SH-SY5Y (cell line): ENCODE results near the gene CEACAM1.

Experiments
- GATA2 ChIP-seq: IDR thresholded peaks from 2 replicates; pipeline ENCODE4 v1.6.1; 2011; ENCODE audit warnings: mild to moderate bottlenecking, low read depth, low read length
- GATA3 ChIP-seq: IDR thresholded peaks from 2 replicates; pipeline ENCODE4 v1.6.1; 2011; ENCODE audit warnings: low read depth, mild to moderate bottlenecking, low read length, moderate library complexity

The CEACAM1 gene

DNA sequence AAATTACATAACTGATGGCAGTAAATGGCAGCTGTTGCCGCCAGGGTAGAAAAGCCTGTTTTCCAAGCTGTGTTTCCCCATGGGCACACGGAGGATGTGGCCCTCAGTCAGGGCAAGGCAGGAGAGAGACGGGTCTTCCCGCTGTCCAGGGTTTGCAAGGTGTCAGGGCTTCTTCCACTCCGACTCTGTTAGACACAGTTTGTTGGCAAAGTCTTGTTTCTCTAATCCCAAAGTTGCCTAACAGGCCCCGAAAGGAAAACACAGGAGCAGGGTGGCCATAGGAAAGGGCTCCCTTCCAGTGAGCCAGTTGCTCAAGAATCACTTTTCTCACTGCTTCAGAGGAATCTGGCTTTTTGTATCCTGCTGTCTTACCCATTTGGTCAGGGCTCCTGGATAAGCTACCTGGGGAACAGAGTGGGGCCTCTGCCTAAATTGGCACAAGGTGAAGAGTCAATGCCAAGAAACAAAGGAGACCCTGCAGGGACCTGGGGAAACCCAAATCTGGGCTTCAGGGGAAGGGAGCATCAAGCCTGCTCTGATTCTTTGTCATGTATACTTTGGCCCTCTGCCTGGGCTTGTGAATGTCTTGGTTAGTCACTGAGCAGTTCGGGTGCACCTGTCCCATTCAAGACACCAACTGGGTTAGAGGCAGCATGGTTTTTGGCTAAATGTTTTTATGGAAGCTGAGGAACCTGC, 56.6 kb downstream of the CEACAM1 start:
- TF ChIP-seq GATA3, result no peak
- no peak for TF ChIP-seq GATA2

DNA sequence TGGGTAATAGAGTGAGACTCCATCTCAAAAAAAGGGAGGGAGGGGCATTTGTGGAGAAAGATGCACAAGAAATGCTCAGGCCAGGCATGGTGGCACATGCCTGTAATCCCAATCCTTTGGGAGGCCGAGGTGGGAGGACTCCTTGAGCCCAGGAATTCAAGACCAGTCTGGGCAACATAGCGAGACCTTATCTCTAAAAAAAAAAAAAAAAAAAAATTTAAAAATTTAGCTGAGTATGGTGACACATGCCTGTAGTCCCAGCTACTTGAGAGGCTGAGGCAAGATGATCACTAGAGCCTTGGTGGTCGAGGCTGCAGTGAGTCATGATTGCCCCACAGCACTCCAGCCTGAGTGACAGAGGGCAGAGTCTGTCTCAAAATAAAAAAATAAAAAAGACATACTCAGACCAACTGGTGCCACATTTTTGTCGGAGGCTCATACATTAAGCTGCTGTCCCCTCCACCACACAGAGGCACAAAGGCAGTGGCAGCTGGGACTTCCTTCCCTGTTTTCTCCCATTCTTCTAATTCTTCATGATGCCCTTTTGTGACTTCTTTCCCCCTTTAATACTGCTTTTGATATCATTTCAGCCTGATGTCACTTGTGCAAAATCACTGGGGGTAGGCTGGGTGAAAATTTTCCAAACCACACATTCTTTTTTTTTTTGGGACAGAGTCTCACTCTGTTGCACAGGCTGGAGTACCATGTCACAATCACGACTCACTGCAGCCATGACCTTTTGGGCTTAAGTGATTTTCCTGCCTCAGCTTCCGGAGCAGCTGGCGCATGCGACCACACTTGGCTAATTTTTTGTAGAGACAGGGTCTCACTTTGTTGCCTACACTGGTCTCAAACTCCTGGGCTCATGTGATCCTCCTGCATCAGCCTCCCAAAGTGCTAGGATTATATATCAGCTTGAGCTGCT, 58.7 kb downstream of the CEACAM1 start:
- TF ChIP-seq GATA3, result no peak
- no peak for TF ChIP-seq GATA2

DNA sequence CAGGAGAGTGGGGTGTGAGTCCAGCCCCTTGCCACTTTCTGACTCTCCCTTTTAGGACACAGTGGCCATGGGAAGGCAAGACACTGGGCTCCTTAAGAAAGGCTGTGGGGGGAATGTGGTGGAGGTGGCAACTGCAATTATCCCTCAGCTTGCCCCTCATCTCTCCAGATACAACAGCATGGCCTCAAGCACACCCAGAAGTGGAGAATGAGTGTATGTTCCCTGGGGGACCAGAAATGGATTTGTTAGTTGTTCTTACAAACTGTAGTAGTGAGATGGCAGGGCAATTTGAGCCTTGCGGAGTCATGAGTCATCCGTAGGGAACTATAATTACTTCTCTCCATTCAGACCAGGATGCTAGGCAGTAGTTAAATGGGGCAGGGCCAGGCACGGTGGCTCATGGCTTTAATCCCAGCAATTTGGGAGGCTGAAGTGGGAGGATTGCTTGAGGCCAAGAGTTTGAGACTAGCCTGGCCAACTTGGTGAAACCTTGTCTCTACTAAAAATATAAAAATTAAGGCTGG, 59.9 kb downstream of the CEACAM1 start:
- TF ChIP-seq GATA3 (no peak), GATA2 (no peak)

DNA sequence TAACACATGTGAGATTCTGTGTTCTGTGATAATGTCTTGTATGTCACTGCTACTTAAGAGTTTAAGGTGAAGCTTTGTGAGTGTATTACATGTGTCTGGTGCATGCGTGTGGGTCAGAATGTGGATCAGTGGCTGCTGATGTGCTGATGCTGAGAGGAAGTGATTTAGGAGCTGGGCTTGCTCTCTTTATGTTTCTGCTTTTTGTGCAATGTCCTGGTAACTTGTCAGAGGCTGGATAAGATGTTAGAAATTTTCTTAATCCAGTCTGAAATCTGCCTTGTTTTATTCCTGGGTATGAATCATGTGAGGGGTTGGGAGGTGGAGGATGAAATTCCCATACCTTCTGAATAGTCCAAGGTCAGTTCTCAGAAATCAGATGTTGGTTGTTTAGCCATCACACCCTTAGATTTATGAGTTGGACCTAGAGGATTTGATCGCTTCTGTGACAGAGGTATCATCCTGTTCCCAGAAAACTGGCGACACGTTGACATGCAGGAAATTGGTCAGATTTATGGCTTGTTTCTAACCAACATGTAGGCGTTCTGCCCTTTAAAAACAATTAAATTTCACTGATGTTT, 61.0 kb downstream of the CEACAM1 start:
- TF ChIP-seq GATA2 (no peak), GATA3 (no peak)

DNA sequence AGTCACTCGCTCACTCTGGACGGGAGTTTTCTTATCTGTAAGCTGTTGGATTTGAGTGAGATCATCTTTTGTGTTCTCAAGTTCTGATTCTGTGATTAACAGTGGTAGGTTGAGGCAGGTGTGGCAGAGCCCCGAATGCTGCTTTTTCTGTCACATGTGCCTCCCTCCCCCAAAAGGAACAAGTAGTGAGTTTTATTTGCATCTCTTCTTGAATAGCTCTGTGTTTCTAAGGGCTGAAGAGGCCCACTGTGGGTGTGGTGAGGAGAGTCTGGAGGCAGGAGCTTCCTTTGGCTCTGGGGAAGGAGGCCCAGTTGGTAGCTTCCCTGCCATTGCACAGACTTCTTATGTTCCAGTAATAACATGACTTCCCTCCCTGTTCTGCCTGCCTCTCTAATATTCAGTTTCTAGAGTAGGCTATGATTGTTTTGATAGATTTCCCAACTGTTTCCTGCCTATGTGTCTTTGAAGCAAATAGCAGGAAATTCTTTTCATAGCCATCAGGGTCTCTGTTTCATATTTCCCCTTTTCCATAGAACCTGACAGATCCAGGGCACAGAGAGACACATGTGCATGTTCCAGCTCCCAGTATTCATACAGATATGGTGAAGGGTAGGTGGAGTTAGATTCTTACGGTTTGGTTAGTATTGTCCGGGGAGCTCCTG, 61.6 kb downstream of the CEACAM1 start:
- no peak for TF ChIP-seq GATA2
- no peak for TF ChIP-seq GATA3

DNA sequence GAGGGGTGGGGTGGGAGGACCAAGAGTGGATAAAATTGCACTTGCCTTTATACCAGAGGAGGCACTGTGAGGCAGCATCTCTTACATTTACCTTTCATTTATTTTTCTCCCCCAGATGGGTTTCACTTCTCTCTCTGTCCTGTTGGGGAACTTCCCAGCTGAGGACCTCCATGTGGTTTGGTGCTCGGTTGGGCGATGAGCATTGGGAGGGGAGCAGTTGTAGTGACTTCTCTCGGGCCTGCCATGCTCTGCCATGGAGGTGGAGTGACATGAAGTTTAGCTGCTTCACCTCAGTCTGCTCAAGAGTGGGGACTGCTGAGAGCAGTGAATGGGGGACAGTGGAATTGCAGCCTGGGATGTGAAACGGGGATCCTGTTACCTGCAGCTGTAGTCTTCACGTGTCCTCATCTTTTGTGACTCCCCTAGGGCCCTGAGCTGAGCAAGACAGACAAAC, 62.4 kb downstream of the CEACAM1 start:
- TF ChIP-seq GATA3 (no peak), GATA2 (no peak)

DNA sequence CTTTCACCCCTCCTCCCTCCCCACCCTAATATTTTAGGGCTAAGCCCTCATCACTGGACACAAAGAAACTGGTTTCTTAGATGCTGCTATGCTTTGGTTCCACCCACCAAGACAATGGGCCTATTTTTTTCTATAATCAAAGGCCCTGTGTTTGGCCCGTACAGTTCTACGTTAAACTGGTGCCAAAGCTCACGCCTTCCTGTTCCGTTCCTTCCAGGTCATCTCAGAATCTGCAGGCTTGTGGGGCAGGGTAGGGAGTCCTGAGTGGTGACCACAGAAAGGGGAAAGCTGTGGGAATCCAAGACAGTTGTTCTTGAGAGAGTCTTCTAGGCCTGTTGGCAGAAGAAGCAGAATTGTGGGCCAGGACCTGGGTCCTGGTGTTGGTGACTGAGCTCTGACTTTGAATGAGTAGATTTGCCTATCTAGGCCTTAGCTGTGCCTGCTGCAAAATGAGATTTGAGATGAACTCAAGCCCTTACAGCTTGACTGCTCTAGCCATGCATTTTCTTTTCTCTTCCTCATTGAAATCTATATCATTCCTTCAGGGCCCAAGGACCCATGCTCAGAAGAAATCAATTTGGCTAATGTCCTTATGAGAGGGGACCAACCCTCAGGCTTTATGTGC, 66.5 kb downstream of the CEACAM1 start:
- TF ChIP-seq GATA3 (no peak), GATA2 (no peak)

DNA sequence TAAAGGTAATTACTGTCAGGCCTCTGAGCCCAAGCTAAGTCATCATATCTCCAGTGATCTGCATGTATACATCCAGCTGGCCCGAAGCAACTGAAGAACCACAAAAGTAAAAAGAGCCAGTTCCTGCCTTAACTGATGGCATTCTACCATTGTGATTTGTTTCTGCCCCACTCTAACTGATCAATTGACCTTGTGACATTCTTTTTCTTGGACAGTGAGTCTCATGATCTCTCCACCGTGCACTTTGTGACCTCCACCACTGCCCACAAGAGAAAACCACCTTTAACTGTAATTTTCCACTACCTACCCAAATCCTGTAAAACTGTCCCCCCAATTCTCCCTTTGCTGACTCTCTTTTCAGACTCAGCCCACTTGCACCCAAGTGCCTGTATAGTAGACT, 68.4 kb downstream of the CEACAM1 start:
- TF ChIP-seq GATA3 (no peak), GATA2 (no peak)
